GM11168 (cell line): ENCODE measurements around the gene NEURL4.
"Not testable (repeated sequence)": the region's sequence is repeated elsewhere in the genome, so short reads cannot be mapped to it uniquely, and the experiment has no call there.

Source experiments
- in situ Hi-C: fragments of 300-500 bp; cut with MboI; formaldehyde crosslinking; loops from one replicate; pipeline ENCODE4 v1.12.0; 2022; ENCODE audit warnings: low sequenced_read_pairs; ENCODE audit not compliant: unreplicated experiment

NEURL4 gene

DNA sequence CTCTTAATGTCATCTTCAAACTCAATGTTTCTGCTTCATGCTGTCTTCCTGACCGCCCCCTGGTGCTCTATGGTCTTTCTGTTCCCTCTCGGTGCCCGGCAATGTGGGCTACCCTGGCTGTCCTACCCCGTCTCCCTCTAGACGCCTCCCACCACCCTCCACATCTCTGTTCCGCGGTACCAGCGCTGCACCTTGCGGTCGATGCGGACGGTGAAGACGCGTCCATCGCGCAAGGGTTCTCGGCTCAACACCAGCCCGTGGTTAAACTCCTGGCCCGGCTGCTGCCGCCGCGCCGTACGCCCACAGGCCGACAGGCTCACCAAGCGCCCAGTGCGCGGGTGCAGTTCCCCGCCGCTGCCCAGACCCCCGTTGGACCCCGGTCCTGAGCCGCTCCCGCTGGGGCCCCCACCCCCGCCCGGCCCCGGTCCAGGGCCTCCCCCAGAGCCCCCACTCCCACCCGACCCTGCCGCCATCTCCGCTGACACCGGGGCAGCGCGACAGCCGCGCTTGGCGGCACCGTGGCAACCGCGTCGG is at the start of gene NEURL4:
Gene NEURL4 (minus strand): TSS at position 496 of the 534 bp plus-strand sequence. CDS start 23 bp downstream, at position 473.
- in situ Hi-C loops, result no loop called here

DNA sequence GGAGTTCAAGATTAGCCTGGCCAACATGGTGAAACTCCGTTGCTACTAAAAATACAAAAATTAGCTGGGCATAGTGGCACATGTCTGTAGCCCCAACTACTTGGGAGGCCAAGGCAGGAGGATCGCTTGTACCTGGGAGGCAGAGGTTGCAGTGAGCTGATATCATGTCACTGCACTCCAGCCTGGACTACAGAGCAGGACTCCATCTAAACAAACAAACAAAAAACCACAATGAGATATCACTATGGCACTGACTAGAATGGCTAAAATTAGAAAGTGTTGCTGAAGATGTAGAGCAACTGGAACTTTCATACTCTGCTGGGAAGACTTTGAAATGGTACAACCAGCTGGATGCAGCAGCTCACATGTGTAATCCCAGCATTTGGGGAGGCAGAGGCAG is 45.2 kb upstream of the NEURL4 start:
- in situ Hi-C loops, result no loop called here

DNA sequence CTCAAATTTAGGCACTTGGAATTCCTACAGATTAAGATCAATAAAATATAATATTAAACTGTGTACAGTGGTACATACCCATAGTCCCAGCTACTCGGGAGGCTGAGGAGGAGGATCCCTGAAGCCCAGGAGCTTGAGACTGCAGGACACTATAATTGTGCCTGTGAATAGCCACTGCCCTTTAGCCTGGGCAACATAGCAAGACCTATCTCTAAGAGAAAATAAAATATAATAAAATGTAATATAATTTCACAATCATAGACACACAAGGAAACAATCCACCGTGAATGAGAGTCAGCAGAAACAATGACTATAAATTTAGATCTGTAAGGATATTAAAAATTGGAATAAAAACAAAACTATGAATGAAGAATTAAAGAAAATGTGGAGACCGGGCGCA is 41.7 kb upstream of the NEURL4 start:
- in situ Hi-C loops, result no loop called here

GRCh38 chr17:7369825-7370224 is 40.7 kb upstream of the NEURL4 start:
- in situ Hi-C loops, result no loop called here

DNA sequence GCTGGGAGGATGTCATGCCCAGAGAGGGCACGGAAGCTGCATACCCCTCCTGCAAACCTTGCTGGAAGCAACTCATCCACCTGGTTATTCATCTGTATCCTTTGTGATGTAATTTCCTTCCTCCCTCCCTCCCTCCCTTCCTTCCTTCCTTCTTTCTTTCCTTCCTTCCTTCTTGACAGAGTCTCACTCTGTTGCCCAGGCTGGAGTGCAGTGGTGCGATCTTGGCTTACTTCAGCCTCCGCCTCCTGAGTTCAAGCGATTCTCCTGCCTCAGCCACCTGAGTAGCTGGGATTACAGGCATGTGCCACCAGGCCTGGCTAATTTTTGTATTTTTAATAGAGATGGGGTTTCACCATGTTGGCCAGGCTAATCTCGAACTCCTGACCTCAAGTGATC is 39.5 kb upstream of the NEURL4 start:
- in situ Hi-C loops, result not testable (repeated sequence)

DNA sequence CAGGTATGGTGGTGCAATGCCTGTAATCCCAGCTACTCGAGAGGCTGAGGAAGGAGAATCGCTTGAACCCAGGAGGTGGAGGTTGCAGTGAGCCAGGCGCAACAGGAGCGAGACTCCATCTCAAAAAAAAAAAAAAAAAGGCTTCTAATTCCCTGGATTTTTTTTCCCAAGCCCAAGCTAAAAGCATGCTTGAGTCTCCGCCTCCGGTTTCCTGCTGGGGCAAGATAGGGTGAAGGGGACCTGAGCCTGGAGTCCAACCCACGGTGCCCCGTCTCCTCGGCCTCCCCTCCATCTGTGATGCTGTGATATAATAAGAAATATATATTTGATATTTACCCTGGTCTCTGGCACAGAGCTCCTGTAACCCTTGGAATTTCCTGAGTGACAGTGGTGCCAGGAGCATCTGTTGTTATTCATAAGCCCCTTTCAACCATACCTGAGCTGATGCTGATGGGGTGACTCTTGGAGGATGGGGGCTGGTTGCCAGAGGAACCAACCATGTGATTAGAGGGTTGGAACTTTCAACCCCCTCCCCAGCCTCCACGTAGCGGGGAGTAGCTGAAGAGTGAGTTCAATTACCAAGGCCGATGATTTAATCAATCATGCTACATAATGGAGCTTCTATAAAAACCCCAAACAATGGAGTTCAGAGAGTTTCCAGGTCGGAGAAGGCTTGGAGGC is 38.9 kb upstream of the NEURL4 start:
- in situ Hi-C loops, result no loop called here

- in situ Hi-C loops, result no loop called here
Measured at GRCh38 chr17:7367083-7367482, 37.9 kb upstream of the NEURL4 start.

- in situ Hi-C loops, result not testable (repeated sequence)
Measured at GRCh38 chr17:7365963-7366362, 36.8 kb upstream of the NEURL4 start.

DNA sequence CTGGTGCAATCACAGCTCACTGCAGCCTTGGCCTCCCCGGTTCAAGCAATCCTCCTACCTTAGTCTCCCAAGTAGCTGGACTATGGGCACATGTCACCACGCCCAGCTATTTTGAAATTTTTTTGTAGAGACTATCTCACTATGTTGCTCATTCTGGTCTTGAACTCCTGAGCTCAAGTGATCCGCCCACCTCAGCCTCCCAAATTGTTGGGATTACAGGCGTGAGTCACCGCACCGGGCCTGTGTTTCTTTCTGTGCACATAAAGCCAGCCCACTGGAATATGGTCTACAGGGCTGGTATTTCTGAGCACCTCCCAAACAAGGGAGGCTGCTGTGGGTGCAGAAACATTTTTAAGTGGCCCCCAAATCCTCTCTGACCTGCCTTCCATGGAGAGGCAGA is 34.2 kb upstream of the NEURL4 start:
- in situ Hi-C loops, result no loop called here

DNA sequence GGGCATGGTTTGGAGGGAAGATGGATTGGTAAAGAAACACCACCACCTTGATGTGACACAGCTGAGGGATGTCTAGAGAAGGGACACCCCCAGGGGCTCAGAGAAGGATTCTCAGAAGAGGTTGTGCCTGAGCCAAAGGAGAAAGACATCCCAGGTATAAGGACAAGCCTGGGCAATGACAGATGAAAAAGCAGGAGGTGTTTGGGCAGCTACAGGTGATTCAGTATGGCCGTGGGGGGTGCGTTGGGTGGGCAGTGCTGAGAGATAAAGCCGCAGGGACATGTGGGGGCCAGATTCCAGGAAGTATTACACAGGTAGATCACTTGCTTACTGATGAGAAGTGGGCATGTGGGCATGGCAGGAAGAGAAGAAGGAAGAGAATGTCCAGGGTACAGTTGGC is 32.8 kb upstream of the NEURL4 start:
- in situ Hi-C loops, result no loop called here

DNA sequence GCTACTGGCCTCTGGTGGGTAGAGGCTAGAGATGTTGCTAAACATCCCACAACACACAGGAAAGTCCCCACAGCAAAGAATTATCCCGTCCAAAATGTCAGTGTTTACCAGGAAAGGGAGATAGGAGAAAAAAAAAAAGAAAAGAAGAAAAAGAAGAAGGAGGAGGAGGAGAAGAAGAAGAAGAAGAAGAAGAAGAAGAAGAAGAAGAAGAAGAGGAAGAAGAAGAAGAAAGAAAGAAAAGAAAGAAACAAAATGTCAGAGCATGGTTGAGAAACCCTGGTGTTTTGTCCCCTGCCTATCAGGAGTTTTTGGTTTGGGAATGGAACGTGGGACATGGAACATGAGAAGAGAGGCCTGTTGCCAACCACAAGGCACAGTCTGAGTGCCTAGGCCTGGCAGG is 28.2 kb upstream of the NEURL4 start:
- in situ Hi-C loops, result no loop called here

DNA sequence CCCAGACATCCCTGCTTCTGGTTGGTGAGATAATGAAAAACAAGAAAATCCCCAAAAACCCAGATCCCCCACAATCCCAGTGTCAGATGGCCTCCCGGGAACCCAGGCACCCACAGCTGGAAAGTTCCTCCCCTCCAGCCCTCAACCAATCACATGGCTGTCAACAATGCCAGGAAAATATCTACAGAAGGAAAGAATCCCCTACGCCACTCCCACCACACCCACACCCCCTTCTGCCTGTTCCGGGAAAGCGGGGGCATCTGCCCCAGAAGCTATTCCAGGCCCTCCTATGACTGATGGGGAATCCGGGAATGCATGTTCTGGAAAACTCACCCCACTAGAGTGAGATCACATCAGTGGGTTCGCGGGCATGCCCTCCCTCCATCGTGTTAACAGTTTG is 27.6 kb upstream of the NEURL4 start:
- in situ Hi-C loops, result no loop called here

- in situ Hi-C loops, result no loop called here
Measured at GRCh38 chr17:7356072-7356549, 27.0 kb upstream of the NEURL4 start.

GRCh38 chr17:7355573-7355972 is 26.4 kb upstream of the NEURL4 start:
- in situ Hi-C loops, result no loop called here

- in situ Hi-C loops, result no loop called here
Measured at GRCh38 chr17:7355053-7355452, 25.9 kb upstream of the NEURL4 start, which contains the start of gene TMEM95. Gene TMEM95 (plus strand): TSS chr17:7355156. CDS start chr17:7355205, 49 bp downstream.

DNA sequence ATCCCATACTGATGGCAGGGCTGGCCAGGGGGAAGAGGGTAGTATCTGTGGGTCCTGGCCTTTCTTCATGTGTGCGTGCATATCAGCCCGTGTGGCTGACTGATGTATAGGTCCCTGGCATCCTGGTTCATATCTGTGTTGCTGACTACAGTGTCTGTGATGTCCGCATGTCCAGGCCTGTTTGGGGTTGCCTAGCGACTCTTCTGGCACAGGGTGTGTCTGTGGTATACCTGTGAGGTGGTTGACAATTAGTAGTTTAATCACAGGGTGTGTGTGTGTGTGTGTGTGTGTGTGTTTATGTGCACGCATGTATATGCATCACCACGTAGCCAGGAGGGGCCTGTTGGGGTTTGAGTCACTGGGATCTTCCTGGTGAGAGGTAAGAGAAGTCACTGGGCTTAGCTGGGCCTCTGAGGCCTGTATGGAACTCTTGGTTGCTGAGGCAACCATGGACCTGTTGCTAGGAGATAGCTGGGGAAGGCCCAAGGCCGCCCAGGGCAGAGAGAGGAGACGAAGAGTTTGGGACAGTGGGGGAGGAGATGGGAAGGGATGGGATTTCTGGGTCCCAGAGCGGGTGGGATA is 25.2 kb upstream of the NEURL4 start:
- in situ Hi-C loops, result no loop called here

- in situ Hi-C loops, result no loop called here
Measured at GRCh38 chr17:7352910-7353635, 23.9 kb upstream of the NEURL4 start.

- in situ Hi-C loops, result no loop called here
Measured at GRCh38 chr17:7352503-7352889, 23.4 kb upstream of the NEURL4 start.

DNA sequence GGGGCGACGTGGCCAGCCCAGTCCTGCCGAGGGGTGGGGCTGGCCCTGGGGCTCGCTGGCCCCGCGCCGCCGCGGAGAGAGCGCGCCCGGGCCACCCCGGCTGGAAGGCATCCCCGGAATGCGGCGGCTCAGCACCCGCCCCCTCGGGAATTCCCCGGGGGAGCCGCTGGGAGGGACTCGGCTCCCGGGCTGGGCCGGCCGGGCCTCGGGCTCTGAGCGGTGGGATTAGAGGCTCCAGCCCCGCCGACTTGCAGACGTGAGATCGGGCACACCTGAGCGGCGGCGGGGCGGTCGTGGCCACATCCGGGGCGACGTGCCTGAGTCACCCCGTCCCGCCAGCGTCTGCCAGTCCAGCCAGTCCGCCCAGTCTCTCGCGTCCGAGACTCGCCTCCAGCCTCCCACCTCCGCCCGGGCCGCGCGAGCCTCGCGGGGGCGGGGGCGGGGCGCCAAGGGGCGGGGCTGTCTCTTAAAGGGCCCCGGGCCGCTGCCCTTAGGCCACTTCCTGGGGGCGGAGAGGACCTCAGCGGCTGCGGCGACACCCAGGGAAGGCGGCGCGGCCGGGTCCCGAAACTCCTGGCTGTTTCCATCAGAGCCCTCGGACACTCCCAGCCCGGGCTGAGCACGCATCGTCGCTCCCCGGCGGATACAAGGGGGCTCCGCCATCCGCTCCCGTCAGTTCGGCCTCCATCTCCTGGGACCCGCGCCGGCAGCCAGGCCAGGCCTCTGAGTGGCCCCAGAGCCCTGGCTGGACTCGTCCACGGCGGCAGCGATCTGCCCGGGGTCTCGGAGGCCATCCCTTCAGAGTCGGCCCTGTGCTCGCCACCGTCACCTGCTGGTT is 22.7 kb upstream of the NEURL4 start, which contains the start of gene KCTD11:
Gene KCTD11 (plus strand): TSS at position 498 of the 838 bp plus-strand sequence.
- in situ Hi-C loops, result no loop called here
